H9 (cell line): ENCODE measurements around the gene ABCA6. TPM values are rescaled to one million over a fixed set of nuclear protein-coding genes. Genes with fewer than 3 reads are reported as not detected.

Experiments
- DNase-seq: peaks from one replicate; pipeline ENCODE4 v3.0.0-alpha.2; 2017
- H2AFZ ChIP-seq: one replicate; pipeline ENCODE4 v1.6.1; 2013; ENCODE audit warnings: mild to moderate bottlenecking, low read length, control low read depth, moderate library complexity
- H2AK5ac ChIP-seq: 2 replicates; pipeline ENCODE4 v1.6.1; 2013; ENCODE audit warnings: low read length, control low read depth, mixed read lengths; ENCODE audit not compliant: insufficient read length
- H2BK120ac ChIP-seq: one replicate; pipeline ENCODE4 v1.6.1; 2013; ENCODE audit warnings: low read depth, mild to moderate bottlenecking, low read length, control low read depth, inconsistent platforms; ENCODE audit not compliant: poor library complexity, severe bottlenecking
- H2BK12ac ChIP-seq: 2 replicates; pipeline ENCODE4 v1.6.1; 2013; ENCODE audit warnings: low read length, control low read depth, mixed read lengths, low read depth; ENCODE audit not compliant: insufficient read length
- H2BK15ac ChIP-seq: 2 replicates; pipeline ENCODE4 v1.6.1; 2013; ENCODE audit warnings: low read depth, low read length, control low read depth
- H2BK20ac ChIP-seq: one replicate; pipeline ENCODE4 v1.6.1; 2013; ENCODE audit warnings: low read depth, mild to moderate bottlenecking, low read length, control low read depth, inconsistent platforms; ENCODE audit not compliant: poor library complexity, severe bottlenecking
- H2BK5ac ChIP-seq: 2 replicates; pipeline ENCODE4 v1.6.1; 2013; ENCODE audit warnings: low read length, control low read depth, mixed read lengths; ENCODE audit not compliant: insufficient read length
- H3K14ac ChIP-seq: 2 replicates; pipeline ENCODE4 v1.6.1; 2013; ENCODE audit warnings: low read length, control low read depth; ENCODE audit not compliant: insufficient read depth
- H3K18ac ChIP-seq: 2 replicates; pipeline ENCODE4 v1.6.1; 2013; ENCODE audit warnings: low read depth, mild to moderate bottlenecking, mixed read lengths, low read length, control low read depth; ENCODE audit not compliant: insufficient read length
- H3K23ac ChIP-seq: 2 replicates; pipeline ENCODE4 v1.6.1; 2013; ENCODE audit warnings: low read length, control low read depth, mixed read lengths, low read depth; ENCODE audit not compliant: insufficient read length
- H3K23me2 ChIP-seq: 2 replicates; pipeline ENCODE4 v1.6.1; 2013; ENCODE audit warnings: low read depth, mild to moderate bottlenecking, mixed read lengths, low read length, control low read depth; ENCODE audit not compliant: insufficient read length, poor library complexity, severe bottlenecking
- H3K27ac ChIP-seq: 2 replicates; pipeline ENCODE4 v1.5.1; 2013; ENCODE audit warnings: low read length, control low read depth, mixed read lengths, low read depth; ENCODE audit not compliant: insufficient read length
- H3K27me3 ChIP-seq: 2 replicates; pipeline ENCODE4 v1.6.1; 2013; ENCODE audit warnings: low read length, control low read depth, inconsistent platforms; ENCODE audit not compliant: insufficient read depth
- H3K4ac ChIP-seq: 2 replicates; pipeline ENCODE4 v1.6.1; 2013; ENCODE audit warnings: low read depth, mild to moderate bottlenecking, control low read depth, inconsistent platforms, low read length, moderate library complexity
- H3K4me1 ChIP-seq: 2 replicates; pipeline ENCODE4 v1.6.1; 2013; ENCODE audit warnings: low read length, control low read depth, inconsistent platforms; ENCODE audit not compliant: insufficient read depth
- H3K4me2 ChIP-seq: 2 replicates; pipeline ENCODE4 v1.6.1; 2013; ENCODE audit warnings: low read length, control low read depth, mixed read lengths; ENCODE audit not compliant: insufficient read length, insufficient read depth
- H3K56ac ChIP-seq: 2 replicates; pipeline ENCODE4 v1.6.1; 2013; ENCODE audit warnings: low read depth, mild to moderate bottlenecking, mixed read lengths, low read length, control low read depth; ENCODE audit not compliant: insufficient read length
- H3K79me1 ChIP-seq: 2 replicates; pipeline ENCODE4 v1.6.1; 2013; ENCODE audit warnings: low read depth, mild to moderate bottlenecking, moderate library complexity, low read length, control low read depth, inconsistent platforms; ENCODE audit not compliant: insufficient read depth, poor library complexity, severe bottlenecking
- H3K79me2 ChIP-seq: 2 replicates; pipeline ENCODE4 v1.6.1; 2013; ENCODE audit warnings: low read length, control low read depth, inconsistent platforms; ENCODE audit not compliant: insufficient read depth
- H3K9ac ChIP-seq: 2 replicates; pipeline ENCODE4 v1.6.1; 2013; ENCODE audit warnings: low read length, control low read depth, mixed read lengths; ENCODE audit not compliant: insufficient read length; ENCODE audit errors: extremely low read depth
- H3K9me3 ChIP-seq: one replicate; pipeline ENCODE4 v1.6.1; 2013; ENCODE audit warnings: low read depth, low read length, inconsistent platforms; ENCODE audit not compliant: control insufficient read depth
- H3T11ph ChIP-seq: one replicate; pipeline ENCODE4 v1.6.1; 2013; ENCODE audit warnings: mild to moderate bottlenecking, low read length, control low read depth, inconsistent platforms
- H4K20me1 ChIP-seq: one replicate; pipeline ENCODE4 v1.6.1; 2013; ENCODE audit not compliant: control insufficient read depth, insufficient read length, insufficient read depth
- H4K5ac ChIP-seq: 2 replicates; pipeline ENCODE4 v1.6.1; 2013; ENCODE audit warnings: low read depth, mild to moderate bottlenecking, mixed read lengths, low read length, control low read depth; ENCODE audit not compliant: insufficient read length
- H4K8ac ChIP-seq: replicated peaks from 2 replicates; pipeline ENCODE4 v1.6.1; 2013; ENCODE audit warnings: low read length, control low read depth, mixed read lengths, low read depth; ENCODE audit not compliant: insufficient read length
- H4K91ac ChIP-seq: 2 replicates; pipeline ENCODE4 v1.6.1; 2013; ENCODE audit warnings: low read depth, mild to moderate bottlenecking, moderate library complexity, mixed read lengths, low read length, control low read depth; ENCODE audit not compliant: insufficient read length
- H3K27ac Mint-ChIP-seq, 3 experiments: 2 replicates in 2 of 3; 3 replicates in 1 of 3; pipeline ENCODE4 v1.8.0; 2020 to 2021; ENCODE audit warnings: mixed read lengths in 3 of 3, mild to moderate bottlenecking in 1 of 3, moderate library complexity in 1 of 3
- H3K27me3 Mint-ChIP-seq: 2 replicates; pipeline ENCODE4 v1.8.0; 2021; ENCODE audit warnings: low read depth, mild to moderate bottlenecking, moderate library complexity, mixed read lengths
- H3K36me3 Mint-ChIP-seq, 3 experiments: 2 replicates in 2 of 3; 3 replicates in 1 of 3; pipeline ENCODE4 v1.8.0; 2020 to 2021; ENCODE audit warnings: low read depth in 3 of 3, mixed read lengths in 3 of 3; ENCODE audit not compliant: insufficient read depth in 1 of 3
- H3K4me1 Mint-ChIP-seq, 2 experiments: 2 replicates each; pipeline ENCODE4 v1.8.0; 2020; ENCODE audit warnings: mixed read lengths in 2 of 2
- H3K4me3 Mint-ChIP-seq, 2 experiments: 2 replicates in 1 of 2; 3 replicates in 1 of 2; pipeline ENCODE4 v1.8.0; 2020 to 2021; ENCODE audit warnings: mild to moderate bottlenecking in 2 of 2, mixed read lengths in 2 of 2, moderate library complexity in 1 of 2
- H3K9me3 Mint-ChIP-seq, 2 experiments: 2 replicates in 1 of 2; 3 replicates in 1 of 2; pipeline ENCODE4 v1.8.0; 2020; ENCODE audit warnings: mild to moderate bottlenecking in 2 of 2, mixed read lengths in 2 of 2, moderate library complexity in 1 of 2
- WGBS: extraction: QIAGEN DNeasy Blood & Tissue Kit; methylation state at CpG from one replicate; pipeline ENCODE4 v1.1.7; 2013; ENCODE audit warnings: missing lambda C conversion rate, low lambda C conversion rate, mixed read lengths; ENCODE audit not compliant: insufficient read length; ENCODE audit errors: extremely low coverage; 5-methylcytosine and 5-hydroxymethylcytosine counted together
- total RNA-seq: library from RNA; stranded (reverse); gene quantifications from 2 replicates; pipeline ENCODE4 v1.2.1, GENCODE V29; 2021
- TF ChIP-seq, protein P1 (sequence below): fragments of 200-600 bp; sonication (generic); conservative IDR thresholded peaks from 3 replicates; pipeline ENCODE4 v1.8.0; 2021; ENCODE audit warnings: antibody characterized with exemption, mild to moderate bottlenecking

Gene ABCA6
- total RNA-seq, 1 experiment from 2014 or later = not detected

DNA sequence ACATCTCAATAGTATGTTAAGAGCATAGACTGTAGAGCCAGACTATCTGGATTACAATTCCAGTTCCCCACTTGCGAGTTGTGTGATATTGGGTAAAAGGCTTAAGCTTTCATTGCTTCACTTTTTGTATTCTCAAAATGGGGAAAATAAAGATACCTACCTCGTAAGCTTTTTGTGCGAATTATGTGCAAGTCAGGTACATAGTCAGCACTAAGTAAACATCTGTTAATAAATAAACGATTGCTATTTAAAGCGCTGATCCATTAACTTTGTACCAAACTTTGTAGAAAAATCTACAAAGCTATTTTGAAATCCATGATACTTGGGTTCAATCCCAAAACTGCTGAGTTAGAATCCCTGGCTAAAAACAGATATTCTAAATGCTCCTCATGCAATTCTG is 19.6 kb downstream of the ABCA6 start:
- H3T11ph ChIP-seq = no peak overlapping the region
- no peaks in the 10 kb centered on the region for H3K27me3 Mint-ChIP-seq
- no peak overlapping the region for H2BK20ac ChIP-seq
- H3K79me2 ChIP-seq = no peaks in the 10 kb centered on the region
- H3K4me1 ChIP-seq = no peaks in the 10 kb centered on the region
- H4K91ac ChIP-seq = no peak overlapping the region
- no peak overlapping the region for H3K23ac ChIP-seq
- no peaks in the 10 kb centered on the region for H3K79me1 ChIP-seq
- no peak overlapping the region for H2BK120ac ChIP-seq
- H2AFZ ChIP-seq = no peak overlapping the region
- no peaks in the 10 kb centered on the region for H3K4me1 Mint-ChIP-seq
- H2BK5ac ChIP-seq = no peak overlapping the region
- no peak overlapping the region for H3K27ac Mint-ChIP-seq
- H4K5ac ChIP-seq = no peak overlapping the region
- H3K9ac ChIP-seq = no peak overlapping the region
- H3K18ac ChIP-seq = no peak overlapping the region
- no peak overlapping the region for H4K8ac ChIP-seq
- DNase-seq = no peak
- H3K9me3 ChIP-seq = no peaks in the 10 kb centered on the region
- TF ChIP-seq, protein P1, sequence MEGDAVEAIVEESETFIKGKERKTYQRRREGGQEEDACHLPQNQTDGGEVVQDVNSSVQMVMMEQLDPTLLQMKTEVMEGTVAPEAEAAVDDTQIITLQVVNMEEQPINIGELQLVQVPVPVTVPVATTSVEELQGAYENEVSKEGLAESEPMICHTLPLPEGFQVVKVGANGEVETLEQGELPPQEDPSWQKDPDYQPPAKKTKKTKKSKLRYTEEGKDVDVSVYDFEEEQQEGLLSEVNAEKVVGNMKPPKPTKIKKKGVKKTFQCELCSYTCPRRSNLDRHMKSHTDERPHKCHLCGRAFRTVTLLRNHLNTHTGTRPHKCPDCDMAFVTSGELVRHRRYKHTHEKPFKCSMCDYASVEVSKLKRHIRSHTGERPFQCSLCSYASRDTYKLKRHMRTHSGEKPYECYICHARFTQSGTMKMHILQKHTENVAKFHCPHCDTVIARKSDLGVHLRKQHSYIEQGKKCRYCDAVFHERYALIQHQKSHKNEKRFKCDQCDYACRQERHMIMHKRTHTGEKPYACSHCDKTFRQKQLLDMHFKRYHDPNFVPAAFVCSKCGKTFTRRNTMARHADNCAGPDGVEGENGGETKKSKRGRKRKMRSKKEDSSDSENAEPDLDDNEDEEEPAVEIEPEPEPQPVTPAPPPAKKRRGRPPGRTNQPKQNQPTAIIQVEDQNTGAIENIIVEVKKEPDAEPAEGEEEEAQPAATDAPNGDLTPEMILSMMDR = no peak
- H3K9me3 Mint-ChIP-seq = no peaks in the 10 kb centered on the region
- H4K20me1 ChIP-seq = no peaks in the 10 kb centered on the region
- H3K36me3 Mint-ChIP-seq = no peaks in the 10 kb centered on the region
- H3K4ac ChIP-seq = no peak overlapping the region
- no peaks in the 10 kb centered on the region for H3K27me3 ChIP-seq
- H3K23me2 ChIP-seq = no peaks in the 10 kb centered on the region
- no peak overlapping the region for H3K4me3 Mint-ChIP-seq
- no peak overlapping the region for H3K27ac ChIP-seq
- WGBS = no CpG with 5 or more reads among the region's 5 CpGs
- H3K14ac ChIP-seq = no peak overlapping the region
- no peak overlapping the region for H2AK5ac ChIP-seq
- no peak overlapping the region for H2BK12ac ChIP-seq
- no peak overlapping the region for H3K56ac ChIP-seq
- no peak overlapping the region for H2BK15ac ChIP-seq
- H3K4me2 ChIP-seq = no peak overlapping the region
